ENCODE measurements around the gene INPP4B. TPM values are rescaled to one million over a fixed set of nuclear protein-coding genes. Genes with fewer than 3 reads are reported as not detected.

Gene INPP4B
- total RNA-seq = 1.6 and 2.1 TPM in 2 replicates

DNA sequence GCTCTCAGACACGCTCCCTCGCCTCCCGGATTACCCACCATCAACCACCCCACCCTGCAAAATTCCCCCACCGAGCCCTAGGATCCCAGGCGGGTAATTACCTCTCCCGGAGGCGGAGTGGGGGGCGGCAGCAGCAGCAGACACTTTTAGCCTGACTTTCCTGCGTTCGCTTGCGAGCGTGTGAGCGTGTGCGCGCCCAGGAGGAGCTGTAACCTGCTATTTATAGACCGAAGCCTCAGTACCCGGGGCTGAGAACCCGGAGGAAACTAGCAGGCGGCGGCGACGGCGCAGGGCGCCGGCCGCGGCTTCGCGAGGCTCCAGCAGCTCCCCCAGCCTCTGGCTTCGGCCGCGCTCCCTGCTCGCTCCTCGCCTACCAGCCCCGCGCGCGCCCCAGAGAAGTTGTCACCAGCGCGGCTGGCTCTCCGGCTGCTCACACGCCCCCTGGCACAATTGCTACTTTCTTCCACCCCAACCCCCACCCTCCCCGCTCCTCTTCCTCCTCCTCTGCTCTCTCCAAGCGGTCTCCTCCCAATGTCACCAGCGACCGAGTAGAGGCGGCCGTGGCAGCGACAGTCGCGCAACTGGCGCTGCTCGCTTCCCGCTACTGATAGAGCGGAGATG lies at the start of gene INPP4B:
Gene INPP4B, minus strand, starts transcription at position 194 of the 621 bp plus-strand sequence.

Data from cardiac ventricle fibroblast (primary cell).